HEK293T (cell line): ENCODE results near the gene CDH12.
"Not testable (repeated sequence)": the region's sequence is repeated elsewhere in the genome, so short reads cannot be mapped to it uniquely, and the experiment has no call there.

Experiments used
- ARNT ChIP-seq: fragments of 450-650 bp; IDR thresholded peaks from 2 replicates; pipeline ENCODE4 v1.6.1; 2017; ENCODE audit warnings: mild to moderate bottlenecking
- BHLHE40 ChIP-seq: fragments of 450-650 bp; IDR thresholded peaks from 2 replicates; pipeline ENCODE4 v1.6.1; 2016; ENCODE audit warnings: mild to moderate bottlenecking, moderate library complexity, borderline replicate concordance
- CTBP1 ChIP-seq: fragments of 450-650 bp; IDR thresholded peaks from 2 replicates; pipeline ENCODE4 v1.6.1; 2016; ENCODE audit warnings: borderline replicate concordance
- FOXA1 ChIP-seq: fragments of 450-650 bp; IDR thresholded peaks from 2 replicates; pipeline ENCODE4 v1.6.1; 2016; ENCODE audit warnings: mild to moderate bottlenecking
- FOXK2 ChIP-seq: fragments of 450-650 bp; IDR thresholded peaks from 2 replicates; pipeline ENCODE4 v1.6.1; 2016; ENCODE audit warnings: mild to moderate bottlenecking
- HDGF ChIP-seq: fragments of 450-650 bp; IDR thresholded peaks from 2 replicates; pipeline ENCODE4 v1.6.1; 2017; ENCODE audit warnings: antibody characterized with exemption, borderline replicate concordance
- L3MBTL2 ChIP-seq: fragments of 450-650 bp; conservative IDR thresholded peaks from 2 replicates; pipeline ENCODE4 v1.6.1; 2016; ENCODE audit warnings: mild to moderate bottlenecking
- NFRKB ChIP-seq: fragments of 450-650 bp; IDR thresholded peaks from 2 replicates; pipeline ENCODE4 v1.6.1; 2016; ENCODE audit warnings: mild to moderate bottlenecking, moderate library complexity
- SP1 ChIP-seq: fragments of 450-650 bp; IDR thresholded peaks from 2 replicates; pipeline ENCODE4 v1.6.1; 2017
- SUZ12 ChIP-seq: fragments of 450-650 bp; IDR thresholded peaks from 2 replicates; pipeline ENCODE4 v1.6.1; 2016; ENCODE audit warnings: mild to moderate bottlenecking
- ZNF384 ChIP-seq: fragments of 450-650 bp; IDR thresholded peaks from 2 replicates; pipeline ENCODE4 v1.6.1; 2016
- TF ChIP-seq, protein P1 (sequence below): fragments of 450-650 bp; IDR thresholded peaks from 2 replicates; pipeline ENCODE4 v1.6.1; 2016

DNA sequence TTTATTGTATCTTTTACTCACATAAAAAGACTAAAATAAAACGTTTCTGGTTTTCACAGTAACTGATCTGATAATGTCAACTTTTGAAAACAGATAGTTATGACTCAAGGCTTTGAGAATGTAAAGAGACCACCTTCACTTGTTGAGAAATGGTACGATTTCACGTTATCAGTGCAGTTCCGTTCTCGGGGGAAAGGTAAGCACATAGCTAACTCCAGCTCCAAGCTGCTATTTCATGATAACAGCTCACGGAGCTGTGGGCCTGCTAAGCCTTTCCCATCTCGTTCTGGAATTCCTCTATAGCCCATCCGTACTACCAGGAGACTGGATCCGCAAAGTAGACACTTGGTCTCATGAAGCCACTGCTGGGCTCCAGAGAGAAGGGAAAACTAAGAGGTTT, 701.3 kb downstream of the CDH12 start:
- not testable (repeated sequence) for TF ChIP-seq FOXK2, ARNT, SP1, BHLHE40, ZNF384, NFRKB, SUZ12, CTBP1, L3MBTL2, FOXA1, HDGF
- TF ChIP-seq, protein P1, sequence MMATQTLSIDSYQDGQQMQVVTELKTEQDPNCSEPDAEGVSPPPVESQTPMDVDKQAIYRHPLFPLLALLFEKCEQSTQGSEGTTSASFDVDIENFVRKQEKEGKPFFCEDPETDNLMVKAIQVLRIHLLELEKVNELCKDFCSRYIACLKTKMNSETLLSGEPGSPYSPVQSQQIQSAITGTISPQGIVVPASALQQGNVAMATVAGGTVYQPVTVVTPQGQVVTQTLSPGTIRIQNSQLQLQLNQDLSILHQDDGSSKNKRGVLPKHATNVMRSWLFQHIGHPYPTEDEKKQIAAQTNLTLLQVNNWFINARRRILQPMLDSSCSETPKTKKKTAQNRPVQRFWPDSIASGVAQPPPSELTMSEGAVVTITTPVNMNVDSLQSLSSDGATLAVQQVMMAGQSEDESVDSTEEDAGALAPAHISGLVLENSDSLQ: not testable (repeated sequence)
